ENCODE data around the gene RNF213. TPM values are rescaled to one million over a fixed set of nuclear protein-coding genes. Genes with fewer than 3 reads are reported as not detected.

Gene RNF213
- total and polyA plus RNA-seq, 2 of the 8 experiments (the other 6 are each of a cell fraction or from before 2014, with no cell fraction given) = 33.8 to 62.8 TPM

DNA sequence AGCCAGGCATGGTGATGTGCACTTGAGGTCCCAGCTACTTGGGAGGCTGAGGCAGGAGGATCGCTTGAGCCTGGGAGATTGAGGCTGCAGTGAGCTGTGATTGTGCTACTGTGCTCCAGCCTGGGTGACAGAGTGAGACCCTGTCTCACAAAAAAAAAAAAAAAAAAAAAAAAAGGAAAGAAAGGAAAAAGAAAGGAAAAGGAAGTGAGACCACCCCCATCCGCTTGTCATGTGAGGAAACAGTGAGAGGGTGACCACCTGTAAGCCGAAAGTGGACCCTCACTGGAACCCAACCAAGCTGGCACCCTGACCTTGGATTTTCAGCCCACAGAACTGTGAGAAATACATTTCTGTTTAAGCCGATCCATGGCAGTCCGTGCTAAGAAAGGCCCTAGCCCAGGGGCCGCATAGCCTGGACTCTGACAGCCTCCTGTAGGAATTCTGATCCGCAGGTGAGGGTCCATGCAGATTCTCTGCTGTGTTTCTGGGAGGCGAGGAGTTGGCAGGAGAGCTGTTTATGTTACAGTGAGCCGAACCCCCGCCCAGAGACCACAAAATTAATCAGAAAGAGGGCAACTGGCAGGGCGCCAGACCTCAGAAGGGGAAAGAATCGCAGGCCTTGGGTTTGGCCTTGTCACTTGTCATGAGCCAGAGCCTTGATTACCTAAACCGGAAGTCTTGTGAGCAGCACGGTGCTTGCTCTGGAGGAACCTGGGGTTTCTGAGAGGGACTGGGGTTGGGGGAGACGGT lies 41.5 kb upstream of the RNF213 start:
- TF ChIP-seq GABPA (IDR thresholded peaks at IDR 0.05; ENCODE audit: borderline replicate concordance, insufficient read depth, low read length) = no peak
- TF ChIP-seq, protein P1, sequence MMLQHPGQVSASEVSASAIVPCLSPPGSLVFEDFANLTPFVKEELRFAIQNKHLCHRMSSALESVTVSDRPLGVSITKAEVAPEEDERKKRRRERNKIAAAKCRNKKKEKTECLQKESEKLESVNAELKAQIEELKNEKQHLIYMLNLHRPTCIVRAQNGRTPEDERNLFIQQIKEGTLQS (IDR thresholded peaks at IDR 0.05; ENCODE audit: insufficient read depth, low read depth, low read length) = no peak
- TF ChIP-seq TBP (IDR thresholded peaks at IDR 0.05; ENCODE audit: low read depth, low read length) = no peak
- TF ChIP-seq SRF (IDR thresholded peaks at IDR 0.05; ENCODE audit: low read depth, low read length) = no peak
- TF ChIP-seq CTCF (IDR thresholded peaks at IDR 0.05; ENCODE audit: control extremely low read depth in 1 of 3, insufficient read depth in 1 of 3, low read depth in 1 of 3, low read length in 3 of 3) = no peak
- TF ChIP-seq SIRT6 (IDR thresholded peaks at IDR 0.05; ENCODE audit: low read length) = no peak
- TF ChIP-seq RNF2 (IDR thresholded peaks at IDR 0.05; ENCODE audit: borderline replicate concordance, low read depth, low read length, missing control alignments, poor library complexity, severe bottlenecking) = no peak
- TF ChIP-seq CHD2 (IDR thresholded peaks at IDR 0.05; ENCODE audit: low read length) = no peak
- H2BK120ac ChIP-seq (replicated peaks; ENCODE audit: low read depth, low read length) = no peak overlapping the region
- no peak overlapping the region for H2AFZ ChIP-seq (ENCODE audit: low read length)
- peaks cover 0 to 6% (median 5%) of the 10 kb centered on the region in 4 experiments; a peak in 5 of 7 replicates for H3K4me1 ChIP-seq (replicated peaks in 1 of 4; ENCODE audit: control insufficient read depth in 3 of 4, insufficient read depth in 4 of 4, low read length in 3 of 4)
- H4K20me1 ChIP-seq (replicated peaks in 1 of 2; ENCODE audit: control insufficient read depth in 1 of 2, insufficient read depth in 2 of 2, low read length in 2 of 2) = peaks cover 2 to 13% of the 10 kb centered on the region in 2 experiments
- DNase-seq (ENCODE audit: low read depth in 1 of 2, low spot score in 2 of 2) = no peak
- peaks cover 0 to 4% (median 0%) of the 10 kb centered on the region in 4 experiments; a peak in 2 of 8 replicates for H3K36me3 ChIP-seq (ENCODE audit: control insufficient read depth in 2 of 4, insufficient read depth in 4 of 4, low read length in 3 of 4)
- CTCF ChIA-PET (ENCODE audit: partially characterized antibody) = interaction anchor here (0.6 to 2.5 kb wide), 5 partner anchors 10 to 143 kb away, joined by 3 to 7 read pairs (median 4); no protein-coding TSS in a partner anchor
- H3K79me2 ChIP-seq (ENCODE audit: control insufficient read depth in 1 of 2, insufficient read depth in 2 of 2, low read length in 2 of 2) = no peaks in the 10 kb centered on the region
- H2AK5ac ChIP-seq (ENCODE audit: low read depth, low read length) = no peak overlapping the region
- 69% methylated on average over 13 of the region's 15 CpGs; no CpG with 5 or more reads in 1 of the 2 experiments for WGBS, 2 experiments (ENCODE audit: extremely low coverage in 1 of 2, insufficient coverage in 1 of 2, insufficient read length in 1 of 2, insufficient replicate concordance in 2 of 2, low coverage in 1 of 2, low lambda C conversion rate in 2 of 2, missing lambda C conversion rate in 1 of 2)
- H3K4me2 ChIP-seq (ENCODE audit: insufficient read depth in 1 of 2, low read depth in 2 of 2, low read length in 2 of 2) = peak overlapping the region; percentile 70 to 100
- no peak overlapping the region for H3K56ac ChIP-seq (replicated peaks; ENCODE audit: insufficient read length, low read depth, low read length)
- H2BK12ac ChIP-seq (ENCODE audit: low read depth, low read length) = no peak overlapping the region
- H3K27ac ChIP-seq (ENCODE audit: low read depth, low read length) = no peak overlapping the region
- H3K9me3 ChIP-seq (ENCODE audit: insufficient read depth in 2 of 2, low read depth in 1 of 2, low read length in 1 of 2) = no peaks in the 10 kb centered on the region
- no peak overlapping the region for H2BK15ac ChIP-seq (ENCODE audit: low read length)
- no peak overlapping the region for H4K5ac ChIP-seq (ENCODE audit: insufficient read length, low read depth, low read length)
- H2BK5ac ChIP-seq (ENCODE audit: low read depth, low read length) = no peak overlapping the region
- H3K27me3 ChIP-seq (replicated peaks in 1 of 4; ENCODE audit: control insufficient read depth in 3 of 4, extremely low read depth in 1 of 4, insufficient read depth in 3 of 4, low read length in 3 of 4) = no peaks in the 10 kb centered on the region; a peak in 1 of 7 replicates
- FAIRE-seq = no peak
- H3K18ac ChIP-seq (ENCODE audit: extremely low read depth, low read length) = no peak overlapping the region
- peak overlapping the region; percentile 64 to 97 (median 76) for H3K4me3 ChIP-seq (ENCODE audit: extremely low read depth in 1 of 4, insufficient read depth in 2 of 4, low read depth in 3 of 4, low read length in 4 of 4)
- no peak overlapping the region for H2BK20ac ChIP-seq (ENCODE audit: low read length)
- no peak overlapping the region for H3K23ac ChIP-seq (ENCODE audit: insufficient read length)
- H4K91ac ChIP-seq (replicated peaks; ENCODE audit: insufficient read length, low read length) = no peak overlapping the region
- peaks cover 8% of the 10 kb centered on the region for H3K79me1 ChIP-seq (ENCODE audit: low read depth, low read length)
- peak overlapping the region in 1 of 4 experiments; percentile 68; a peak in 1 of 7 replicates for H3K9ac ChIP-seq (replicated peaks in 1 of 4; ENCODE audit: extremely low read depth in 1 of 4, low read depth in 3 of 4, low read length in 3 of 4)
- H3K23me2 ChIP-seq (ENCODE audit: low read depth, low read length) = peaks cover 8% of the 10 kb centered on the region; the same call in 1 of the 2 replicates
- no peak overlapping the region for H3K14ac ChIP-seq (ENCODE audit: insufficient read length)
- POLR2A ChIA-PET (ENCODE audit: partially characterized antibody) = interaction anchor here (0.6 to 1.0 kb wide), 2 partner anchors 20 to 45 kb away, joined by 3 to 4 read pairs; no protein-coding TSS in a partner anchor
- no peak overlapping the region for H3K4ac ChIP-seq (replicated peaks; ENCODE audit: insufficient read length, low read depth, low read length)
- H4K8ac ChIP-seq (ENCODE audit: extremely low read depth, insufficient read depth, low read length) = no peak overlapping the region; the same call in 1 of the 2 replicates

All from H1 (cell line).